Placental pericyte (primary cell): ENCODE data around the gene CD36. TPM values are rescaled to one million over a fixed set of nuclear protein-coding genes. Genes with fewer than 3 reads are reported as not detected.

Source experiments
- small RNA-seq: library from RNA; depleted of rRNA; stranded (forward); fragments of <200 nt; gene quantifications from one replicate; pipeline ENCODE3, GENCODE V24; 2012; ENCODE audit warnings: low replicate concordance
- total RNA-seq: library from RNA; depleted of rRNA; stranded (reverse); fragments of >200 nt; gene quantifications from 2 replicates; pipeline ENCODE4 v1.2.3, GENCODE V29; 2012

The CD36 gene
- 1.4 and 8.8 TPM in 2 replicates for total RNA-seq

DNA sequence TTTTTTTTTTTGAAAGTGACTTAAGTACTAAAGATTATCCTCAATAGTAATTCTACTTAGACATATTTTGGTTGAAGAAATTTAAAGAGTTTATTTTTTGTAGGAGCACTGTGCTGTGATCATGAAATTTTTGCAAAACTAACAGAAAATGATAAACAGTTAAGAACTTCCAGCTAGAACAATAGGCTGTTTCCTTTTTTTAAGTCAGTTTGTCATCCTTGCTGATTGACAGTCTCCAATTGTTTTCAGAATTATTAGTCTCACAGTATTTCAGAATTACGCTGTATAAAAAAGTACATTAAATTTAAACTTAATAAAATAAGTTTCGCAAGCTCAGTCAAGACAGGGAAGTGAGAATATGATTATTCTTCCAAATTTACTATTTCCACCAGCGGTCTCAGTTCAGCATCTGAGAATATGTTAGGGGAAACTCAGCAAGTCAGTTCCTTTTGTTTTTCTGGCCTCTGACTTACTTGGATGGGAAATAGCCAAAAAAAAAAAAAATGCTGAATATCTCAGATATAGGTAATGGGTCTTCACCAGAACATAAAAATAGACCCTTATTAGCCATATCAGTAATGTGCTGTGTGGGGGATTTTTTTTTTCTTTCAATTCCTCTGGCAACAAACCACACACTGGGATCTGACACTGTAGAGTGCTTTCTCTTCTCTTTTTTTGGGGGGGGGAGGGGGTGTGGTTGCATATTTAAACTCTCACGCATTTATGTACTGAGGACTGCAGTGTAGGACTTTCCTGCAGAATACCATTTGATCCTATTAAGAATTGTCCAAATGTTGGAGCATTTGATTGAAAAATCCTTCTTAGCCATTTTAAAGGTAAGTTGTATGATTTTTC, at the start of gene CD36:
Gene CD36 (plus strand): TSS at position 732 of the 855 bp plus-strand sequence. CDS start 8,099 bp downstream, outside the sequence.

Small RNA genes lying within 50 kb of the gene (small RNA-seq; reads per million reads assigned to genes)
- gene AC073850.1 = not detected

Other genes starting within 250 kb of the CD36 start
- gene GNAT3, start 126.6 kb upstream of the CD36 start, total RNA-seq = not detected in 2 replicates